Lung (tissue), 12 donors: Measurements from ENCODE around the gene PEX13. TPM values are rescaled to one million over a fixed set of nuclear protein-coding genes. Genes with fewer than 3 reads are reported as not detected.
"Not testable (repeated sequence)": the region's sequence is repeated elsewhere in the genome, so short reads cannot be mapped to it uniquely, and the experiment has no call there.

Source experiments
- ATAC-seq: fragments of 200-7000 bp; cut with Tn5 transposase; one replicate; pipeline ENCODE4 v1.9.1; 2020; ENCODE audit warnings: moderate number of reproducible peaks; ENCODE audit not compliant: insufficient read depth, low FRiP score
- DNase-seq, 3 donors: peaks; one replicate each; pipeline ENCODE4 v3.0.0-alpha.2; 2013 to 2017
- H3K27ac ChIP-seq, 2 donors: one replicate each; pipeline ENCODE4 v1.5.1; 2013; ENCODE audit warnings: mild to moderate bottlenecking in 2 of 2, moderate library complexity in 2 of 2, control low read depth in 1 of 2, inconsistent platforms in 1 of 2, low read depth in 1 of 2, low read length in 1 of 2
- H3K27me3 ChIP-seq, 3 donors: one replicate each; pipeline ENCODE4 v1.5.1; 2013; ENCODE audit warnings: low read length in 2 of 3; ENCODE audit not compliant: control insufficient read depth in 3 of 3, insufficient read depth in 3 of 3
- H3K36me3 ChIP-seq, 4 donors: one replicate each; pipeline ENCODE4 v1.5.1; 2013; ENCODE audit warnings: low read length in 4 of 4, mild to moderate bottlenecking in 1 of 4, moderate library complexity in 1 of 4; ENCODE audit not compliant: control insufficient read depth in 4 of 4, insufficient read depth in 4 of 4
- H3K4me1 ChIP-seq, 5 donors: one replicate each; pipeline ENCODE4 v1.5.1; 2013; ENCODE audit warnings: low read length in 5 of 5, mild to moderate bottlenecking in 2 of 5, moderate library complexity in 1 of 5; ENCODE audit not compliant: control insufficient read depth in 5 of 5, insufficient read depth in 5 of 5
- H3K4me3 ChIP-seq: one replicate; pipeline ENCODE4 v1.5.1; 2013; ENCODE audit warnings: mild to moderate bottlenecking, control low read depth, moderate library complexity
- H3K9ac ChIP-seq, 2 donors: one replicate each; pipeline ENCODE4 v1.5.1; 2013; ENCODE audit warnings: low read length in 2 of 2, control low read depth in 1 of 2; ENCODE audit not compliant: insufficient read depth in 1 of 2
- H3K9me3 ChIP-seq, 4 donors: one replicate each; pipeline ENCODE4 v1.5.1; 2013; ENCODE audit warnings: low read length in 3 of 4, mild to moderate bottlenecking in 1 of 4, moderate library complexity in 1 of 4; ENCODE audit not compliant: control insufficient read depth in 4 of 4, insufficient read depth in 3 of 4
- CTCF ChIP-seq: IDR thresholded peaks from 2 replicates; pipeline ENCODE4 v1.5.1; 2012; ENCODE audit warnings: mild to moderate bottlenecking; ENCODE audit errors: control extremely low read depth, extremely low read depth
- WGBS, 2 donors: extraction: QIAGEN DNeasy Blood & Tissue Kit; methylation state at CpG; one replicate each; pipeline ENCODE4 v1.1.7; 2013; 5-methylcytosine and 5-hydroxymethylcytosine counted together
- polyA plus RNA-seq, 2 donors: library from polyadenylated mRNA; stranded (reverse); fragments of 200-250 nt; gene quantifications; one replicate each; pipeline ENCODE4 v1.2.1, GENCODE V29; 2013
- total RNA-seq, 2 donors: library from RNA; depleted of rRNA in 1 of 2; stranded (reverse); fragments of >200 nt in 1 of 2; gene quantifications; one replicate each; pipeline ENCODE4 v1.2.1, GENCODE V29; 2014 to 2021
- donor health status: control.
- donor health status: control.
- donor health status: Bipolar disorder and iron deficiency.
- donor health status: healthy.
- donor health status: DM: yes; HTN: yes; CAD: no.

PEX13 gene
- total and polyA plus RNA-seq, 4 donors, result 11.1 to 45.1 (median 17.3) TPM

GRCh38 chr2:61021228-61021660 lies 3.7 kb downstream of the PEX13 start:
- H3K27ac ChIP-seq, result no peak overlapping the region
- WGBS, 2 donors, result 85 to 93% methylated on average over 6 of the region's 6 CpGs
- H3K27me3 ChIP-seq, result no peaks in the 10 kb centered on the region
- no peak overlapping the region for H3K9ac ChIP-seq
- H3K4me1 ChIP-seq, result peaks cover 0 to 9% (median 2%) of the 10 kb centered on the region in 5 donors
- DNase-seq, result no peak
- no peak overlapping the region for H3K4me3 ChIP-seq
- TF ChIP-seq CTCF, result no peak
- no peaks in the 10 kb centered on the region for H3K9me3 ChIP-seq
- no peak for ATAC-seq
- H3K36me3 ChIP-seq, result peaks cover 3 to 10% (median 6%) of the 10 kb centered on the region in 4 donors

GRCh38 chr2:61023670-61024069 lies 6.2 kb downstream of the PEX13 start:
- ATAC-seq (no peak), DNase-seq (no peak)
- no peak overlapping the region for H3K9ac ChIP-seq
- 85 to 96% methylated on average over 4 of the region's 4 CpGs for WGBS, 2 donors
- H3K27ac ChIP-seq, result no peak overlapping the region
- TF ChIP-seq CTCF, result no peak
- H3K4me3 ChIP-seq, result no peak overlapping the region
- H3K4me1 ChIP-seq, result peaks cover 0 to 4% (median 0%) of the 10 kb centered on the region in 5 donors
- H3K9me3 ChIP-seq, result no peaks in the 10 kb centered on the region
- H3K36me3 ChIP-seq, result peaks cover 6 to 10% (median 8%) of the 10 kb centered on the region in 4 donors
- H3K27me3 ChIP-seq, result no peaks in the 10 kb centered on the region

GRCh38 chr2:61029533-61029932 lies 12.0 kb downstream of the PEX13 start:
- peaks cover 0 to 2% (median 0%) of the 10 kb centered on the region in 4 donors for H3K9me3 ChIP-seq
- DNase-seq, result no peak
- H3K9ac ChIP-seq, result no peak overlapping the region
- peaks cover 0 to 1% (median 0%) of the 10 kb centered on the region in 5 donors for H3K4me1 ChIP-seq
- H3K36me3 ChIP-seq, result peaks cover 9 to 33% (median 24%) of the 10 kb centered on the region in 4 donors
- H3K27ac ChIP-seq, result no peak overlapping the region
- H3K27me3 ChIP-seq, result no peaks in the 10 kb centered on the region
- TF ChIP-seq CTCF, result no peak
- 96 to 98% methylated on average over 3 of the region's 3 CpGs for WGBS, 2 donors
- H3K4me3 ChIP-seq, result no peak overlapping the region
- no peak for ATAC-seq

- not testable (repeated sequence) for H3K4me1 ChIP-seq, H3K27me3 ChIP-seq, H3K27ac ChIP-seq, DNase-seq, H3K4me3 ChIP-seq, H3K9ac ChIP-seq, ATAC-seq, H3K9me3 ChIP-seq
- peaks cover 10 to 41% (median 27%) of the 10 kb centered on the region in 4 donors for H3K36me3 ChIP-seq
- 89 to 93% methylated on average over 9 of the region's 9 CpGs for WGBS, 2 donors
Measured at GRCh38 chr2:61034592-61034991, 17.1 kb downstream of the PEX13 start.

GRCh38 chr2:61036643-61037042 lies 19.1 kb downstream of the PEX13 start:
- WGBS, 2 donors, result 96 to 98% methylated on average over 2 of the region's 2 CpGs
- not testable (repeated sequence) for DNase-seq

More at GRCh38 chr2:61036643-61037042, 19.1 kb downstream of the PEX13 start:
- not testable (repeated sequence) for H3K4me3 ChIP-seq, H3K27ac ChIP-seq, H3K9ac ChIP-seq, ATAC-seq, H3K9me3 ChIP-seq, H3K4me1 ChIP-seq, H3K27me3 ChIP-seq
- H3K36me3 ChIP-seq, result peaks cover 5 to 35% (median 22%) of the 10 kb centered on the region in 4 donors
